CD4-positive, alpha-beta T cell treated with Interleukin-12 subunit alpha and Interleukin-12 subunit beta, for 1 hour (primary cell): ENCODE measurements around the gene ZC3H14.
"Not testable (repeated sequence)": the region's sequence is repeated elsewhere in the genome, so short reads cannot be mapped to it uniquely, and the experiment has no call there.

ENCODE experiments used
- DNase-seq: peaks from one replicate; pipeline ENCODE4 v3.0.0-alpha.2; 2020

Gene ZC3H14, protein sequence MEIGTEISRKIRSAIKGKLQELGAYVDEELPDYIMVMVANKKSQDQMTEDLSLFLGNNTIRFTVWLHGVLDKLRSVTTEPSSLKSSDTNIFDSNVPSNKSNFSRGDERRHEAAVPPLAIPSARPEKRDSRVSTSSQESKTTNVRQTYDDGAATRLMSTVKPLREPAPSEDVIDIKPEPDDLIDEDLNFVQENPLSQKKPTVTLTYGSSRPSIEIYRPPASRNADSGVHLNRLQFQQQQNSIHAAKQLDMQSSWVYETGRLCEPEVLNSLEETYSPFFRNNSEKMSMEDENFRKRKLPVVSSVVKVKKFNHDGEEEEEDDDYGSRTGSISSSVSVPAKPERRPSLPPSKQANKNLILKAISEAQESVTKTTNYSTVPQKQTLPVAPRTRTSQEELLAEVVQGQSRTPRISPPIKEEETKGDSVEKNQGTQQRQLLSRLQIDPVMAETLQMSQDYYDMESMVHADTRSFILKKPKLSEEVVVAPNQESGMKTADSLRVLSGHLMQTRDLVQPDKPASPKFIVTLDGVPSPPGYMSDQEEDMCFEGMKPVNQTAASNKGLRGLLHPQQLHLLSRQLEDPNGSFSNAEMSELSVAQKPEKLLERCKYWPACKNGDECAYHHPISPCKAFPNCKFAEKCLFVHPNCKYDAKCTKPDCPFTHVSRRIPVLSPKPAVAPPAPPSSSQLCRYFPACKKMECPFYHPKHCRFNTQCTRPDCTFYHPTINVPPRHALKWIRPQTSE

DNA sequence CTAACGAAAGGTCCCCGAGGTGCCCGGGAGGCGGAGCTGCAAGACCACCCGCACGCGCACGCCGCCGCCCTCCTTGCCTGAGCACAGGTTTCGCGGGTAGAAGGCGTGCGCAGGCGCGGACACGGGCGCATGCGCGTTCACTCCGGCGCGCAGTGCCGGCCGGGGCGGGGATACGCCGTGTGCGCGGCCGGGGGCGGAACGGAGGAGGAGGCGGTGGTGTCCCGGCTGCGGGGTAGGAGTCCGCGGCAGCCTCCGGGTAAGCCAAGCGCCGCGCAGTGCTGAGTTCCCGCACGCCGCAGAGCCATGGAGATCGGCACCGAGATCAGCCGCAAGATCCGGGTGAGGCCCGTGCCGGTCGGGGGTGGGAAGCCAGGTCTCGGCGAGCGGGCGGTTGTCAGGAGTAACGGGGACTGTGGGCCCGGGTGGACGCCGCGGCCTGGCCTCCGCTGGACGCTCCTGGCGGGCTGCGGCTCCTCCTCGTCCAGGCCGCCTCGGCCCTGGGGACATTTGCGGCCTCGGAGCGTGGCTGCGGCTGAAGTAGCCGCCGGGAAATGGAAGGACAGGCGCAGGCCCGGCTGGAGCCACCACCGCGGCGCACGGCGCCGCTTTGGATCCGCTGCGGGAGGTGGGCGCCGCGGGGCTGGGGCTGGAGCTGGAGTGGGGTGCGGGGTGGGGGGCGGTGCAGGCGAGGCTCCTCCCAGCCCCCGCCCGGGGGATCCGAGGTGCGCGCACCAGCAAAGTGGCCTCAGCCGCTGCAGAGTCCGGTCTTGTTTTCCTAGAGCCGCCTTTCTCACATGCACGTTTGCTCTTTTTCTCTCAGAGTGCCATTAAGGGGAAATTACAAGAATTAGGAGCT is at the start of gene ZC3H14:
ZC3H14 (plus strand) TSS at position 207 of the 856 bp plus-strand sequence; CDS start at position 304, 97 bp downstream.
- DNase-seq: peak; percentile 91

DNA sequence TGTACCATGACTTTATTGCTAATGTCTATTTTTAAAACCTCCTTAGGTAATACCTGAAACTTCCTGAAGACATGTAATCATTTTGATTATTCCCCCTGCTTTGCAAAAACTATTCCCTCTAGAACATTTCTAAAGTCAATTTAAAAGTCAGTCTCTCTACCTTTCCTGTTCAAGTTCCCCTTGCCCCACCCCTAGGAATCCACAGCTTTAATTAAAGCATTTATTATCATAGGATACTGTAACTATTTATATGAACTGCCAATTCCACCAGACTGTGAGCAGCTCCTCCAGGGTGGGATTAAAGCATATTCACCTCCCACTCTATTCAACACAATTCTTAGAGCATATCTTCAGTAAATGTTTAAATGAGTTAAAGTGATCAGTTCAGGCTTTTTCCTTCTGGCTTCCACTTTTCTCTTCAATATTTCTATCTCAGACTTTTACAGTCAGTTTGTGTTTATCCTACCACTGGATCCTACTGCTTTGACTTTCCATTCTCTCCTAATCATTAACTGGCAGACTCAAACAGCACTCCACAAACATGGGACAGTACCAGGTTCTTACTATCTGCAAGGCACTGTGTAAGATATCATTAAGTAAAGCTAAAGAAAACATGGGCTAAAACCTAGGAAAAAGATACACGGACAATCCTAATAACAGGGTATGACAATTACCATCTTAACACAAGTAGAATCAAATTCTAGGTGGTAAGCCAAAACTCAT is 47.2 kb upstream of the ZC3H14 start:
- DNase-seq: no peak

DNA sequence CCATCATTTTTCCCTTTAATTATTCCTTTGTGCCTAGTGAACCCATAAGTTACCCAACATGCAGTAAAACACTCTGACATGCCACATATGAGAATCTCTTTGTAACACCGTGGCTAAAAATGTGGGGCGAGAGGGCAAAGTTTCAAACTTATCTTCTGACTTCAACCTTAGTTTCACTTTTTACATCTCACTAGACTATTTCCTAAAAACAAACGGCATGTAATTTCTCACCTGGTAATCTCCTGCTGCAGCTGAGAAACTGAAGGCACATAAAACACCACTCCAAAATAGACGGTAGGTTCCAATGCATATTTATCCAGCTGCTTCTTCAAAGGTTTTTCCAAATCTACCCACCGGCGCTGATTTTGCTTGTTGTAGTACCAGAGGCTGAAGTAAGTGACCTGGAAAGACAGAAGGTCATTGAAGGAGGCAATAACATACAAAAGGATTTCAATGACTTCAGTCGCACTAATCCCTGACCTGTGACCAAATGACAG is 45.9 kb upstream of the ZC3H14 start:
- no peak for DNase-seq

DNA sequence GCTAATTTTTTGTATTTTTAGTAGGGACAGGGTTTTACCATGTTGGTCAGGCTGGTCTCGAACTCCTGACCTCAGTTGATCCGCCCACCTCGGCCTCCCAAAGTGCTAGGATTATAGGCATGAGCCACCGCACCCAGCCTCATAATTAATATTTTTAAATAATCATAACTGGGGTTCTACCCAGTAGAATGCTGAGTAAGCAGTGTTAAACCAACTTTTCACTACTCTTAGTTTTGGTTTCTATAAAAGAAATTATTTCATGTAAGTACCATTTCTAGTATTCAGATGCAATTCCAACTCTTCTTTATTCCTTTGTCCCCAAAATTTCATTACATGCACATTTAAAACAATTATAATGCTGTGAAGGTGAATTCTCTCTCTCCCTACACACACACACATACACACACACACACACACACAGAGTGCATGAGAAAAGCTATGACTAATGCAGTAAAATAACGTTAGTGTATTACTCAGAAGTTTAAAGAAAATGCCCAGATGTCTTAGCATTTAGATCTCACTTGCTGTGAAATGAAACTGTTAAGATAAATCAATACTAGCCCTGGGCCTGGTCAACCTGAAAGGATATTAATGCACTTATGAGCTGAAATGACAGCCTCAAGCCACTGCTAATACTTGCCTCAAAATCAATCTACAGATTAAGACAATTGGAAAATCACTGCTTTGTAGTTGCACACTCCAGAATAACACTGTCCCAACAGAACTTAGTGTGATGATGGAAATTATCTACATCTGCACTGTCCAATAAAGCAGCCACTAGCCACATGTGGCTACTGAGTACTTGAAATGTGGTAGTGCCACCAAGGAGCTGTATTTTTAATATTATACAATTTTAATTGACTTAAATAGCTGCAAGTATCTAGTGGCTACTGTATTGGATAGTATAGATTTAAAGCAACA is 44.0 kb upstream of the ZC3H14 start:
- DNase-seq: no peak

DNA sequence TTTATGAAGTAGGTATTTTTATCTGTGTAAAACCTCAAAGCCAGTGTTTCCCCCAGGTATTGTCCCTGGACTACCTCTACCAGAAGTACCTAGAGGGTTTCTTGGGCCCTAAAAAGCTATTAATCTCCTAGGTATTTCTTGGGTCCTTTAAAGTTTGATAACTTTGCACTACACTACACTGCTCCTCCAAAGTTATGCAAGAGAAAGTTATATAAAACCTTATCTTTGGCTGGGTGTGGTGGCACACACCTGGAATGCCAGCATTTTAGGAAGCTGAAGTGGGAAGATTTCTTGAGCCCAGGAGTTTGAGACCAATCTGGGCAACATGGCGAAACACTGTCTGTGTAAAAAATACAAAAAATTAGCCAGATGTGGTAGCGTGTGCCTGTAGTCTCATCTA is 42.9 kb upstream of the ZC3H14 start:
- no peak for DNase-seq

DNA sequence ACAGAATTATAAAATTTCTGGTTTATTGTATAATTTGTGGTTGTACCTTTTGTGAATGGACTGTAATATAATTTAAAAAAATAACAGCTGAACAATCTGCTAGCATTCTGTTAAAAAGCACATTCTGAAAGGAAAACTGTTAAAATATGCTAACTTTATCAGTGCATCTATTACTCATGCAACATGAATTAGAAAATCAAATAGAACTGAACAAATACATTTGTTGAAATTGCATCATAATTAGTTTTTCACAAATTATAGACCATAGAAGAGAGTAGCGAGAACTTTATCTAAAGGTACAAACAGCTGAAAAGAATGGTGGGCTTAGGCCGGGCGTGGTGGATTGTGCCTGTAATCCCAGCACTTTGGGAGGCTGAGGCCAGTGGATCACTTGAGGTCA is 41.0 kb upstream of the ZC3H14 start:
- DNase-seq: no peak

DNA sequence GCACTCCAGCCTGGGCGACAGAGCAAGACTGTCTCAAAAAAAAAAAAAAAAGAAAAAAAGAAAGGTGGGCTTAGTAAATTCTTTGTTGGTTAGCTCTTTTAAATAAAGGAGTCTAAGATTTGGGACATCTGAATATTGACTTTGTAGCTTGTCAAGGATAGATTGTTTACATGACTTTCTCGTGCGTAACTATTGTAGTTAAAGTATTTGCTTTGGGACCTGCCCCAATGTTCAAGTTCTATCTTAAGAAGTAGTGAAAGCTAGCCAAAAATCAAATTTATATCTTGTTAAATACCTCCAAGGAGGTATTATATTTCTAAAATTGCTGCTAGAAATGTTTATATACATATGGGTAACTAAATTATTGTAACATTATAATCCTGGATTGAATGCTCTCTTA is 40.4 kb upstream of the ZC3H14 start:
- DNase-seq: no peak

DNA sequence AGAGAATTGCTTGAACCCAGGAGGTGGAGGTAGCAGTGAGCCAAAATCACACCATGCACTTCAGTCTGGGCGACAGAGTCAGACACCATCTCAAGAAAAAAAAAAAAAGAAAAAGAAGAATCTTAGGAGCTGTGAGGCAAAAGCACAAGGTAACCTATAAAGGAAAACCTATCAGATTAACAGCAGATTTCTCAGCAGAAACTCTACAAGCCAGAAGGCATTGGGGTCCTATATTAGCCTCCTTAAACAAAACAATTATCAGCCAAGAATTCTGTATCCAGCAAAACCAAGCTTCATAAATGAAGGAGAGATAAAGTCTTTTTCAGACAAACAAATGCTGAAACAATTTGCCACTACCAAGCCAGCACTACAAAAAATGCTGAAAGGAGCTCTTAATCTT is 32.9 kb upstream of the ZC3H14 start:
- not testable (repeated sequence) for DNase-seq

DNA sequence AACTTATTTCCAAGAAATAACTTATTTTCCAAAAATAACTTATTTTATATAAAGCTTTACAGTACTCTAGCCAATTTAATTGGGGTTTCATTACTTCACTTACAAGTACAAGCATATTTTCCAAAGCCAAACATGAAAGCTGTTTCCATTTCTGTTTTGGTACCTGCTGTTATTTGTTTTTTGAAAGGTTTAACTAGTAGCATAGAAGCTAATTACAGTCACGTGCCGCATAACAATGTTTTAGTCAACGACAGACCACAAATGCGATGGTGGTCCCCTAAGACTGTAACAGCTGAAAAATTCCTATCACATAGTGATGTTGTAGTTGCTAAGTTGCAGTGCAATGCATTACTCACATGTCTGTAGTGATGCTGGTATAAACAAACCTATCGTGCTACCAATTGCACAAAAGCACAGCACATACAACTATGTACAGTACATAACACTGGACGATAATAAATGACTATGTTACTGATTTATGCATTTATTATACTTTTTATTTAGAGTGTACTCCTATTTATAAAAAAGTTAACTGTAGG is 29.7 kb upstream of the ZC3H14 start:
- no peak for DNase-seq

DNA sequence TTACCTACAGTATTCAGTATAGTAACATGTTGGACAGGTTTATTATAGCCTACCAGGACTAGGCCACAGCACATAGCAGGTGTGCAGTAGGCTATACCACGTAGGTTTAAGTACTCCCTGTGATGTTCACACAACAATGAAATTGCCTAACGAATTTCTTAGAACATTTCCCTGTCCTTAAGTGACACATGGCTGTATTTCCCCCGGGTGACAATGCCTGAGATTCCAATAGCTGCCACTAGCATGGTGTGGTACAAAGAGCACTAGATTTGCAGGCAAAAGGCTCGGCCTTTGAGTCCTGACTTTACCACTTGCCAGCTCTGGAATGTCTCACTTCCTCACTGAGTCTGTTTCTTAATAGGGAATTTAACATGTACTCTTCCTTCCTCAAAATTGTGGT is 27.7 kb upstream of the ZC3H14 start:
- no peak for DNase-seq

DNA sequence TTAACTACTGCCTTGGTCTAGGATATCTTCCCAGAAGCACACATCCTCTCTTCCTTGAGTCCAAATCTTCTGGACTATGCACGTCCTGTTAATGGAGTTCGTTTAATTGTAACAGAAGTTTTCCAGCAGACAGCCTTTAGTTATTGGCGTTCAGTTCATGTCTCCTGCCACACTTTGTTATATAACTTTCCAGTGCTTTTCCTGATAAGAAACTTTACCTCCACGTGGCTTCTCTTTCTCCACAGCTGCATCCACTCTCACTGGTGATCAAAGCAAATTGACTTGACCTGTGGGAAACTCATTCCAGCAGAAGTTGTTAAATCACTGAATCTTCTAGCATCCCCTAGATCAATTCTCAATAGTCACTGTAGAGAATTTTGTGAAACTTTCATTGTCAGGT is 27.0 kb upstream of the ZC3H14 start:
- DNase-seq: no peak

DNA sequence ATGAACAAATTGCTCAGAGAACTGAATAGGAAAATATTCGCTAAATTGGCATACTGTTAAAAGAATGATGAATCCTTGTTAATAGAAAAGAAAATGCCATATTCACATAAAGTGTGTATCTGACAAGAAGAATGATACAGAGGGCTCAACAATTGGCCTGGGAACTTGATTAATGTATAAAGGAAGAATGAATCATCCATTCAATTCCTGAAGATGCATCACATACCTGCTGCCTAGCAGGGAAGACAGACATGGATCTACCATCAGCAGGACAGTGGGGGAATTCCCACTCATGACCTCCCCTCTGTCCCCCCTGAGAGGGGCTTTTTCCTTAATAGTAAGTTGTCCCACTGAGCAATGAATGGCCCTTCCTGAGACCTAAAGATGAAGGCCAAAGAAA is 21.5 kb upstream of the ZC3H14 start:
- DNase-seq: no peak

DNA sequence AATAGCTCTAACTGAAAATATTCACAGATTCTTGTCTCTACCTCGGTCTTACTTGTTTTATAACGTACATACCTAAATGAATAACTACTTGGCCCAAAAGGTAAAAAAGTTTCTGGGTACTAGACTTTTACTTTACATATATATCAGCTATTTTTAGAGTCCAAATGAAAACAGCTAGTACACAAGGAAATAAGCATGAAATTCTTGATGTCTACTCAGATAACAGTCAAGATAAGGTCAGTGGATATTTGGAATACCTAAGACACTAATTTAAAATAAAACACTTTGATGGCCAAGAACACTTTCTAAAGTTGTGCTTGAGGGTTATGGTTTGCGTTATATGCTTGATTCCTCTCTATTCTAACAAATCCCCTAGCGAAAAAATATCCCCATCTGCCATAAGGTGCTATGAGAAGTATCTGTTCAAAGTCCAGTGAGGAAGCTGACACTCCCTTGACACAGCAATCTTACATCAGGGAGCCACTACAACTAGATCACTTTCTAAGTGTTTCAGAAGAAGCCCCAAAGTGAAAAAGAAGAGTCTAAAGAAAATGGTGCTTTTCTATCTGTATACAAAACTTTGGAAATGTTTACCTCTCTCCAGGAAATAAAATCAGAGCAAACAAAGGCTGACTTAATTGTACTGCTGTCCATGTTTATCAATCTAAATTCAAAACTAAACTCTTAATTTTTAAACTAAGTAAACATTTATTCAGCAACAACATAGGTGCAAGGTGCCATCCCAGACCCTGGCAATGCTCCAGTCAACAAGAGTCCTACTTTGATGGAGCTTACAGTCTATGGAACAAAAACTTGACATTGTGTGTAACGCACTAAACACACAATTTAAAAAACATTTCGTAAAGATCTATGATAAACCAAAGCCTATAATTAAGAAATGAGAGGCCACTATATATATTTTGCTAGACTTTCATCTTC is 19.7 kb upstream of the ZC3H14 start:
- no peak for DNase-seq

DNA sequence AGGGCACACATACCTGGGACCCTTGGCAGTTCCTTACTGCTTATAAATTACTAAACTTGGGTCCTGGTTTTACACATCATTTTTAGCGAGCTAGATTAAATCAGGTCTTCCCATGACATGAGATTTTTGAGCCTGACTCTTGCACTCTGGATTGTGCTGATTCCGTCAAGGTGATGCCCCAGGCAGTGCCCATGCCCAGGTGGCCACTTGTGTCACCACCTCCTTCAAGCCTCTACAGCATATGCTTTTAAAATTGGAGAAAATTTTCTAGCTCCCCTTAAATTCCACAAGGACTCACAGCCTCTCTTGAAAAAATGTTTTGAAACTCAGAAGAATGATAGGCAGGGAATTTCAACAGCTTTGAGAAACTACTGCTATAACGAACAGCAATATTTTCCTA is 17.6 kb upstream of the ZC3H14 start:
- DNase-seq: no peak

DNA sequence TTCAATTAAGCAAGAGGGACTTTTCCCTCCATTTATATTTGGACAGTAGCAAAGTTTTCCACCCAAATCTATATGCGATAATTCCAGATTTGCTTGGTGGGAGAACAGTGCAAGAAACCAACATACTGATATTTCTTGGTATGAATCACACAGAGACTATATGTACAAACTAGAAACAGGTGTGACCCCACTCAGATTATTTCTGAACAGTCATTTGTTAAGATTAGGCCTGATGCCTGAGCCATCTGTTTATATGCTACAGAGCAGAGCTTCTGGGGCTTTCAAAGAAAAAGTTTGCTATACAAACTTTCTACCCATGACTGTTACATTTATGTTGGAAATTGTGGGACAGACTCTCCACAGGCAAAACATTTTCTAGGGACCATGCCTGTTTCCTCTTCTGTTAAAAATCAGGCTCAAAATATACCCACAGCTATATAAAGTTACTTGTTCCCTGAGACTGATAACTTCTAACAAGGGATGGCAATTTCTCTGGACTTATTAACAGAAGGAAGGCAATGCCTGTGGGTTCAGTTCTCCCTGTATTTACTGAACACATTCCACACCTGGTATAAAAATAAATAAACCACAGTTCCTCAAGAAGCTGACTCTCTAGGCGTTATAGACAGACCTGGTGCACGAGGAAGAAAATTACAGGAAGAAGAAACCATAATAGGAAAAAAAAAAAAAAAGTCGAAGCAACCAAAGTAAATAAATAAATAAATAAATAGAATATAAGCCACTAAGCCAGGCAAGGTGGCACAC is 16.0 kb upstream of the ZC3H14 start:
- DNase-seq: no peak

DNA sequence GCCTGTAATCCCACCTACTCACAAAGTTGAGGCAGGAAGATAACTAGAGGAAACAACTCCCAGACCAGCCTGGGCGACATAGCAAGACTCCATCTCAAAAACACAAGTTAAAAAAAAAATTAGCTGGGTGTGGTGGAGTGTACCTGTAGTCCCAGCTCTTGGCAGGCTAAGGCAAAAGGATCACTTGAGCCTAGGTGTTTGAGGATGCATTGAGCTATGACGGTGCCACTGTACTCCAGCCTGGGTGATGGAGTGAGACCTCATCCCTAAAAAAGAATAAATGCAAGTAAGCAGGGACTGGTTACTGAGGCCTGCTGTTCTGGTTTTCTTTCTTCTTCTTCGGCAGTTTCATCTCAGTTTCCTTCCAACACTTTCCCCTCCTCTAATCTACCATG is 15.5 kb upstream of the ZC3H14 start:
- DNase-seq: no peak

DNA sequence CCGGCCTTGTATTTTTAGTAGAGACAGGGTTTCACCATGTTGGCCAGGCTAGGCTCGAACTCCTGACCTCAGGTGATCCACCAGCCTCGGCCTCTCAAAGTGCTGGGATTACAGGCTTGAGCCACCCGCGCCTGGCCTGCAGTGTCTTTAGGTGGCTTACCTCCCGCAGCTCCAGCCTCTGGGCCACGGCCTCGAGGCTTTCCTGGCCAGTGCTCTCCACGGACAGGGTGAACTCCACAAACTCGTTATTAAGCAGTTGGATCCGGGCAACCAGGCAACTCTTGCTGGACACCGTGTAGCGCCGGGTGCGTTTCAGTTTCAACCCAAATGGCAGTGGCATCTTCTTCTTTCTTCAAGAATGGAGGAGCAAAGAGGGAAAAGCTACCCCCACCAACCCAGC is 12.8 kb upstream of the ZC3H14 start:
- no peak for DNase-seq

DNA sequence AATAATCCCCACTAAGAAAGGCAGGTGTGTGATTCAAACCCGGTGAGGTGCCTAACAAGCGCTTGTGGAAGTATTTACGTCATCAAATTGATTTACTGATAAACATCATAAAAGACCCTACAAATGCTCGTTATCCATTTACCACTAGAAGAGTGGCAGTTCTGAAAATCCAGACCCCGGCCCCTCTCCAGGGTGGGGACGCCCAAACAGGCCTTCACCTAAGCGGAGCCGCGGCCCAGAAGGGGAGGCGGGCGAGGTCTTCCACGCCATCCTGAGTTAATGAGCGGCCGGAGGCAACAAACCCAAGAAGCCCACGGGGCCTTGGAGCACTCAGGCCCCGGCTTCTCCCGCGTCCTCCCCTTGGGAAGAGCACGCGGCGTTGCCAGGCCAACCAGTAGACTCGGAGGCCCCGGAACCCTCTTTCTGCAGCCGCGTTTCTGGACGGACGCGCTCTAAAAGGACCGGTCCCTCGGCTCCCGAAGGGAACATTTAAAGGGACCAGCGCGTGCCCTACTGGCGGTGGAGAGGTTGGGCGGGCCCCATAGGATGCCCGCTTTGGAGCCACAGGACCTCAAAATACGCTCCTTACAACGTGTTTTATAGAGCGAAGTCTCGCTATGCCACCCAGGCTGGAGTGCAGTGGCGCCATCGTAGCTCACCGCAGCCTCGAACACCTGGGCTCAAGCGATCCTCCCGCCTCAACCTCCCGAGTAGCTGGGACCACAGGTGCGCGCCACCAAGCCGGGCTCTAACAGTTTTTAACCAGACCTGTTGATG is 11.6 kb upstream of the ZC3H14 start:
- peak; percentile 46 for DNase-seq
